ENCODE data around the gene FKBP8. TPM values are rescaled to one million over a fixed set of nuclear protein-coding genes. Genes with fewer than 3 reads are reported as not detected.

Gene FKBP8
- total RNA-seq, 1 experiment from 2014 or later, result 243 TPM

DNA sequence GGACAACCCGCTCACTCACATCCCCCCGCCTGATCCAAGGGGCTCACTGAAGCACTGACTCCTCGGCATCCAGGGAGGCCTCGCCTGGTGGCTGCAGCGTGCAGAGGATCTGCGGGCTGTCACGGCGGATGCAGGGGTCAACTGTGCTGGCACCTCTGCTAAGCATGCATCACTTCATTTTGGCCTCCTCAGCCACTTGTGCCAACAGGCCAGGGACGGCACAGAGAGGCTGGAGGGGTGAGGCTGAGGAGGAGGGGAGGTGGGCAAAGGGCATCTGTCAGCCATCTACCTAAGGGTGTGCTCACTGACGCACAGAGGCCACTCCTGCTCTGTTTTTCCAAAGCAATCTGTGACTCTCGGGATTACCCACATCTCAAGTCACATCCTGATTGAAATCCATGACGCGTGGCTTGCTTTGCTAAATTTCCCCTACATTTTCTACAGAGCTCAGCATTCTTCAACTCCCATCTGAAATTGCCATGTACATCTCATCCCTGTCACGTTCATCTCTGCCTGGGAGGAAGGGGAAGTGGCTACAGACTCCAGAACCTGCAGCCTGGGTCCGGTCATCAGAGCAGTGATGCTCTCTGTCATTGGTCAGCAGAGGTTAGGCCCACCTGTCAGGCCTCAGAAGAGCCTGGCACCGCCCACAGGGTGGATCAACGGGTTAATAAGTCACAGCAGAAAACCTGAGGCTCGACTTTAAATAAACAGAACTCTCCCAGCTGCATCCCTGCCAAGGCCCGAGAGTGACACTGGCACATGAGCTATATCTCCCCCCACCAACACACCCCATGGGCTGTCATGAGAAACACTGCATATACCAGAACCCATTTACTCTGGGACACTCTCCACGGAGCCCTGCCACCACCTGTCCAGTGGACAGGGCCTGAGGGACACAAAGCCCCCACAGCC is 39.1 kb downstream of the FKBP8 start:
- TF ChIP-seq EZH2phosphoT487 (IDR thresholded peaks at IDR 0.05; ENCODE audit: borderline replicate concordance, low read length) (no peak), EZH2 (IDR thresholded peaks at IDR 0.05; ENCODE audit: low read length, unreplicated experiment) (no peak), CTCF (conservative IDR thresholded peaks at IDR 0.05; ENCODE audit: low read depth, low read length) (no peak)
- no peaks in the 10 kb centered on the region for H3K27me3 ChIP-seq (ENCODE audit: low read length)
- H3K9ac ChIP-seq (ENCODE audit: low read length), result no peak overlapping the region
- no peaks in the 10 kb centered on the region for H3K9me3 ChIP-seq (ENCODE audit: low read length)
- no peak overlapping the region for H3K4me3 ChIP-seq (ENCODE audit: low read length)
- H2AFZ ChIP-seq (ENCODE audit: low read length), result no peak overlapping the region
- peaks cover 16% of the 10 kb centered on the region; the same call in 1 of the 2 replicates for H3K4me1 ChIP-seq (ENCODE audit: insufficient read depth, low read length)
- peaks cover 100% of the 10 kb centered on the region for H3K79me2 ChIP-seq (ENCODE audit: low read length)
- intact Hi-C loops (cut with micrococcal nuclease), result no loop called here
- no TSS peak for BruUV-seq (replicated peaks)
- H3K9me2 ChIP-seq (replicated peaks; ENCODE audit: low read length), result no peaks in the 10 kb centered on the region
- H4K20me1 ChIP-seq (ENCODE audit: low read length), result peaks cover 95% of the 10 kb centered on the region
- no peak overlapping the region for H3K27ac ChIP-seq (ENCODE audit: low read length)
- no peaks in the 10 kb centered on the region for H3F3A ChIP-seq (ENCODE audit: low read length, unreplicated experiment)
- peak; percentile 15 for DNase-seq
- POLR2A ChIA-PET (ENCODE audit: unreplicated experiment), result no interaction called here
- no peaks in the 10 kb centered on the region for H3K36me3 ChIP-seq (ENCODE audit: low read depth, low read length)
- CTCF ChIA-PET, result no interaction called here
- ATAC-seq, result peak; percentile 19; the same call in 1 of the 2 replicates
- H3K4me2 ChIP-seq (ENCODE audit: low read length), result no peak overlapping the region

GRCh38 chr19:18503337-18503970 is 39.9 kb downstream of the FKBP8 start:
- ATAC-seq (no peak), DNase-seq (no peak)
- intact Hi-C loops (cut with micrococcal nuclease), result no loop called here
- Histone ChIP-seq H2AFZ (ENCODE audit: low read length) (no peak overlapping the region), H3K36me3 (ENCODE audit: low read depth, low read length) (no peaks in the 10 kb centered on the region), H3K9ac (ENCODE audit: low read length) (no peak overlapping the region), H4K20me1 (ENCODE audit: low read length) (peaks cover 94% of the 10 kb centered on the region), H3K79me2 (ENCODE audit: low read length) (peaks cover 100% of the 10 kb centered on the region), H3K4me1 (ENCODE audit: insufficient read depth, low read length) (peaks cover 16% of the 10 kb centered on the region; the same call in 1 of the 2 replicates), H3K27me3 (ENCODE audit: low read length) (no peaks in the 10 kb centered on the region), H3K27ac (ENCODE audit: low read length) (no peak overlapping the region), H3K9me2 (replicated peaks; ENCODE audit: low read length) (no peaks in the 10 kb centered on the region), H3K4me3 (ENCODE audit: low read length) (no peak overlapping the region), H3F3A (ENCODE audit: low read length, unreplicated experiment) (no peaks in the 10 kb centered on the region), H3K4me2 (ENCODE audit: low read length) (no peak overlapping the region), H3K9me3 (ENCODE audit: low read length) (no peaks in the 10 kb centered on the region)
- BruUV-seq (replicated peaks), result no TSS peak
- CTCF ChIA-PET, result no interaction called here
- TF ChIP-seq EZH2phosphoT487 (IDR thresholded peaks at IDR 0.05; ENCODE audit: borderline replicate concordance, low read length) (no peak), EZH2 (IDR thresholded peaks at IDR 0.05; ENCODE audit: low read length, unreplicated experiment) (no peak), CTCF (conservative IDR thresholded peaks at IDR 0.05; ENCODE audit: low read depth, low read length) (no peak)
- POLR2A ChIA-PET (ENCODE audit: unreplicated experiment), result no interaction called here

All from PC-3 (cell line).